K562 (cell line): ENCODE measurements around the gene SH2D7.

Experiments used
- CTCF ChIP-seq, 3 experiments: IDR thresholded peaks in 2 of 3; conservative IDR thresholded peaks in 1 of 3; 2 replicates each; pipeline ENCODE4 v1.5.1; 2011 to 2012; ENCODE audit warnings: low read length in 3 of 3, mild to moderate bottlenecking in 3 of 3, control low read depth in 2 of 3, improper control_type of control experiment in 1 of 3, inconsistent platforms in 1 of 3, low read depth in 1 of 3, mixed read lengths in 1 of 3, moderate library complexity in 1 of 3; ENCODE audit not compliant: insufficient read depth in 2 of 3
- MCM2 ChIP-seq: fragments of 450-650 bp; IDR thresholded peaks from 2 replicates; pipeline ENCODE4 v1.6.1; 2017; ENCODE audit warnings: low read depth, mild to moderate bottlenecking
- NBN ChIP-seq: fragments of 450-650 bp; IDR thresholded peaks from 2 replicates; pipeline ENCODE4 v1.6.1; 2016; ENCODE audit warnings: low read depth, mild to moderate bottlenecking
- NCOA1 ChIP-seq: fragments of 450-650 bp; IDR thresholded peaks from 2 replicates; pipeline ENCODE4 v1.6.1; 2016; ENCODE audit warnings: low read depth
- OTX1 ChIP-seq: fragments of 450-650 bp; formaldehyde crosslinking; IDR thresholded peaks from 2 replicates; pipeline ENCODE4 v1.4.0; 2022; ENCODE audit warnings: mild to moderate bottlenecking
- POLR2A ChIP-seq: fragments of 450-650 bp; conservative IDR thresholded peaks from 2 replicates; pipeline ENCODE4 v1.6.1; 2016
- SRSF9 ChIP-seq: fragments of 200-400 bp; formaldehyde crosslinking; IDR thresholded peaks from 2 replicates; pipeline ENCODE4 v1.6.1; 2017; ENCODE audit warnings: low read depth, low read length, borderline replicate concordance
- ZNF512 ChIP-seq: IDR thresholded peaks from 2 replicates; pipeline ENCODE4 v1.6.1; 2016; ENCODE audit warnings: missing genetic modification characterization, missing compliant biosample characterization

- no peak for TF ChIP-seq CTCF (IDR thresholded peaks at IDR 0.05 in 2 of 3, conservative IDR thresholded peaks at IDR 0.05 in 1 of 3; ENCODE audit: insufficient read depth in 2 of 3, low read depth in 1 of 3, low read length in 3 of 3)
- no peak for TF ChIP-seq MCM2
- no peak for TF ChIP-seq NCOA1
- no peak for TF ChIP-seq OTX1 (CRISPR knock-in tag)
- no peak for TF ChIP-seq NBN
- TF ChIP-seq POLR2A = no peak
- TF ChIP-seq ZNF512 (tag) = no peak
- TF ChIP-seq SRSF9 = no peak
Observed at GRCh38 chr15:78055919-78056713, 36.2 kb upstream of the SH2D7 start.
